ENCODE measurements around the gene MRC2.

MRC2 gene

DNA sequence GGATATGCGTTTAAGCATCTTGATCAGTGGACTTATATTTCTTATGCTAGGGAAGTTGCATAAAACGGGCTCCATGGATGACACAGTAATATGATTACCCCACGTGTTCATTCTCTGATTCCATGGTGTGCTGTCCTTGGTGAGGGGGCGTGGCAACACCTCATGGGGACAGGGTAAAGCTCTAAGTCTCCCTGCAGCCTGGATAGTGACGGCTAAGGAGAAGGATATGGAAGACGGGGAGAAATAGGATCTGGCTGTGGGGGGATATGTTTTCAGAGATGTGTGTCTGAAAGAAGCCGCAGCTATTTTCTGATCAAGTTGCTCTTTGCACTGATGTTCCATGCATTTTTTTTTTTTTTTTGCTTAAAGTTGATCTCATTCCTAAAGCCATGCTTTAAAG lies 96.4 kb downstream of the MRC2 start:
- no peak for DNase-seq (ENCODE audit: low read depth)

DNA sequence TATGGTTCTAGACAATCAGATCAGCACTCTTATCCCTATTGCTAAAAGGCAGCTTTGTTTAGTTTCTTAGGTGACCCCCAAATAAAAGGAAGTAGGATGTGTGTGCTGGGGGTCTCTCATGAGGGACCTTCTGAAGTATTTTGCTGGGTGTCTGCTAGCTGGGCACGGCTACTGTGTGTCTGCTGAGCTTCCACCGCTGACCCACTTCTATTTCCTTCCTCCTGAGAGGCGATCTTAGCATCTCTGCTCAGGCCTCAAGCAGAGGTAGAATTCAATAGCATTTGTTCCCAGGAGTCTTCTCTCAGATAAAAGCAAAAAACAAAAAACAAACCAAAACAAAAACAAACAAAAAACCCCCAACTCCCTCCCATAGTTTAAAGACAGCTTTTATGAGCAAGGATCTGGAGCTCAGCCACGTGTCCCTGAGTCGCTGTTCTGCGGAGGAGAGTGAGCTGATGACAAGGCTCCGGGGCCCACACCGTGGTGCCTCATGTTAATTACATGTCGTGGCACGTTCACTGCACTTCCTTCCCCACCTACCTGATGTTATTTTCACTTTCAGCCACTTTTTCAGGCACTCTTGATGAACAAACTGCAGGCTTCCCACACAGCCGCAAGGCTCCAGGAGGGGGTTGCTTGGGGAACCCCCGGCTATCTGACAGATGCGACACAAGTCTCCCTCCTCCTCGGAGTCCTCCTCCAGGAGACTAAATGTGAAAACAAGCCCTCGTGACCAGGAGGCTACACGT lies 97.1 kb downstream of the MRC2 start:
- DNase-seq (ENCODE audit: low read depth): peak; percentile 72

- no peak for DNase-seq (ENCODE audit: low read depth)
These were observed 98.3 kb downstream of the MRC2 start for GRCh38 chr17:62725791-62726249.

DNA sequence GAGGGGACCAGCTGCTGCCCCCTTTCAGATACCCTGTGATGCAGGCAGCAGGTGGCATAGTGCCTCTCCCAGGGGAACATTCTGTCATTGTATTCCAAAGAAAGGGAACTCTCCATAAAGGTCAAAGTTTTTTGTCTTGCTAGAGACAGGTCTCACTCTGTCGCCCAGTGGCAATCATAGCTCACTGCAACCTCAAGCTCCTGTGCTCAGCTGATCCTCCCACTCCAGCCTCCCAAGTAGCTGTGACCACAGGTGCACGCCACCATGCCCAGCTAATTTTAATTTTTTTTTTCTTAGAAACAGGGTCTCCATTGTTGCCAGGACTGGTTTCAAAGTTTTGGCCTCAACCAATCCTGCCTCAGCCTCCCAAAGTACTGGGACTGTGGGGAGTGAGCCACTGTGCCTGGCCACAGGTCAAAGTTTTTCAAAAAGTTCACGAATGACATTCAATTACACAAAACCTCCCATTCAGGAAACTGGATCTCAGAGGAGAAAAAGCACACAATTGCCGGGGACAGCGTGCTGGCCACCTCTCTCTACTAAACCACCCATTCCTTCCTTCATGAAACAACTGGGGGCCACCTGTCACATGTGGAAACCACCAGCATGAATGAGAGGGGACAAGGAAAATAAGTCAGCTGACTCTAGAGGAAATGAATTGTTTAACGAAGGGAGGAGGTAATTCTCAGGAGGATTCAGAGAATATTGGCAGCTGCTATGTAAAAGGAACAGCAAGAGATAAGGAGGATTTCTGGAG lies 100.6 kb downstream of the MRC2 start:
- DNase-seq (ENCODE audit: low read depth): no peak

- DNase-seq (ENCODE audit: low read depth): no peak
These were observed 104.7 kb downstream of the MRC2 start for GRCh38 chr17:62732125-62732524.

GRCh38 chr17:62735044-62735651 lies 107.7 kb downstream of the MRC2 start:
- no peak for DNase-seq (ENCODE audit: low read depth)

DNA sequence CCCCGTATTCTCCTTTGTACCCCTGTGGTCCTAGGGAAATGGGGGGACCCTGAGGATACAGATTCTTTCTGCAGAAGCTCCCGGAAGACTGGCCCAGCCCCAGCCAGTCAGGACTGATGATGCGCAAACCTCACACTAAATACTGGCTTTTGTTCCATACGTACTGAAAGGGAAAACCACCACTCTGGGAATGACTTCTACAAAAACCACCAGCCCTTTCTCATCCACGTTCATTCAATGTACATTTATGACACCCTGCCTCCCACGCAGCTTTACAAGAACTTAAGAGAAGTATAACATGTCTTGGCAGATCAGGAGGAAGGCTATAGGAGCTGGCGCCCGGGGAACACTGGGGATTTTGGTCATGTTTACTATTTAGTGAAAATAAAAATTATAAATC lies 110.0 kb downstream of the MRC2 start:
- peak; percentile 35 for DNase-seq (ENCODE audit: low read depth)

DNA sequence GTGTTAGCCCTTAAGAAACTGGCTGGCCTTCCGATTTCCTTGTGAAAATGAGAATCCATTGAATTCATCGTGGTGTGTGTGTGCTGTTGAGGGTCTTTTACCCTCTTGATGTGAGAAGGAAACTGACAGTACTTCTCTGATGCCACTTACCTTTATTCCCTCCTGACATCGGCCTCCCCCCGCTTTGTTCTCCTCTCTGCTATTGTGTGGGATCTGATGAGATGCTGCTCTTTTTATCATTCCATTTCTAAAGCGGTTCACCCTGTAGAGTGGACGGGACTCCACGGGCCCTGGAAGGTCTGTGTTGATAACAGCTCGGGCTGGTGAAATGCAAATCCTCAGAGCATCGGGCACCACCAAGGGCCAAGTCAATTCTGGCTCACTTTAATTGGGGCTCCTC lies 110.8 kb downstream of the MRC2 start:
- DNase-seq (ENCODE audit: low read depth): no peak

- DNase-seq (ENCODE audit: low read depth): no peak
These were observed 112.3 kb downstream of the MRC2 start for GRCh38 chr17:62739645-62740388.

GRCh38 chr17:62741290-62741689 lies 113.8 kb downstream of the MRC2 start:
- DNase-seq (ENCODE audit: low read depth): no peak

Data from activated T-cell treated with anti-CD3 and anti-CD28 coated beads for 48 hours (primary cell).